ENCODE results near the gene ADD1. TPM values are rescaled to one million over a fixed set of nuclear protein-coding genes. Genes with fewer than 3 reads are reported as not detected.

The ADD1 gene
- polyA plus RNA-seq, 1 donor = 183 TPM

- Histone ChIP-seq H3K27me3 (ENCODE audit: control insufficient read depth, insufficient read depth, low read length) (no peaks in the 10 kb centered on the region), H3K27ac (ENCODE audit: low read length) (peak overlapping the region; percentile 2), H3K4me3 (ENCODE audit: low read length) (no peak overlapping the region), H3K36me3 (ENCODE audit: control insufficient read depth, insufficient read depth, low read length) (no peaks in the 10 kb centered on the region), H3K4me1 (ENCODE audit: control insufficient read depth, insufficient read depth, low read length) (peaks cover 84% of the 10 kb centered on the region), H3K9me3 (ENCODE audit: control insufficient read depth, low read depth, low read length) (no peaks in the 10 kb centered on the region)
- WGBS (ENCODE audit: insufficient coverage, low lambda C conversion rate) = no CpG with 5 or more reads among the region's 29 CpGs
- DNase-seq = peak in 1 of 2 donors; percentile 70
These were observed 45.0 kb upstream of the ADD1 start for GRCh38 chr4:2798399-2799223.

GRCh38 chr4:2799224-2799911 is 44.3 kb upstream of the ADD1 start:
- Histone ChIP-seq H3K4me3 (ENCODE audit: low read length) (no peak overlapping the region), H3K27ac (ENCODE audit: low read length) (peak overlapping the region; percentile 86), H3K27me3 (ENCODE audit: control insufficient read depth, insufficient read depth, low read length) (no peaks in the 10 kb centered on the region), H3K9me3 (ENCODE audit: control insufficient read depth, low read depth, low read length) (no peaks in the 10 kb centered on the region), H3K4me1 (ENCODE audit: control insufficient read depth, insufficient read depth, low read length) (peaks cover 80% of the 10 kb centered on the region), H3K36me3 (ENCODE audit: control insufficient read depth, insufficient read depth, low read length) (no peaks in the 10 kb centered on the region)
- no CpG with 5 or more reads among the region's 14 CpGs for WGBS (ENCODE audit: insufficient coverage, low lambda C conversion rate)
- DNase-seq = peak in 1 of 2 donors; percentile 1

- Histone ChIP-seq H3K4me3 (ENCODE audit: low read length) (no peak overlapping the region), H3K36me3 (ENCODE audit: control insufficient read depth, insufficient read depth, low read length) (no peaks in the 10 kb centered on the region), H3K27ac (ENCODE audit: low read length) (peak overlapping the region; percentile 86), H3K27me3 (ENCODE audit: control insufficient read depth, insufficient read depth, low read length) (no peaks in the 10 kb centered on the region), H3K9me3 (ENCODE audit: control insufficient read depth, low read depth, low read length) (no peaks in the 10 kb centered on the region), H3K4me1 (ENCODE audit: control insufficient read depth, insufficient read depth, low read length) (peaks cover 81% of the 10 kb centered on the region)
- no CpG with 5 or more reads among the region's 23 CpGs for WGBS (ENCODE audit: insufficient coverage, low lambda C conversion rate)
- DNase-seq = peak in 1 of 2 donors; percentile 52
These were observed 43.5 kb upstream of the ADD1 start for GRCh38 chr4:2799971-2800690.

DNA sequence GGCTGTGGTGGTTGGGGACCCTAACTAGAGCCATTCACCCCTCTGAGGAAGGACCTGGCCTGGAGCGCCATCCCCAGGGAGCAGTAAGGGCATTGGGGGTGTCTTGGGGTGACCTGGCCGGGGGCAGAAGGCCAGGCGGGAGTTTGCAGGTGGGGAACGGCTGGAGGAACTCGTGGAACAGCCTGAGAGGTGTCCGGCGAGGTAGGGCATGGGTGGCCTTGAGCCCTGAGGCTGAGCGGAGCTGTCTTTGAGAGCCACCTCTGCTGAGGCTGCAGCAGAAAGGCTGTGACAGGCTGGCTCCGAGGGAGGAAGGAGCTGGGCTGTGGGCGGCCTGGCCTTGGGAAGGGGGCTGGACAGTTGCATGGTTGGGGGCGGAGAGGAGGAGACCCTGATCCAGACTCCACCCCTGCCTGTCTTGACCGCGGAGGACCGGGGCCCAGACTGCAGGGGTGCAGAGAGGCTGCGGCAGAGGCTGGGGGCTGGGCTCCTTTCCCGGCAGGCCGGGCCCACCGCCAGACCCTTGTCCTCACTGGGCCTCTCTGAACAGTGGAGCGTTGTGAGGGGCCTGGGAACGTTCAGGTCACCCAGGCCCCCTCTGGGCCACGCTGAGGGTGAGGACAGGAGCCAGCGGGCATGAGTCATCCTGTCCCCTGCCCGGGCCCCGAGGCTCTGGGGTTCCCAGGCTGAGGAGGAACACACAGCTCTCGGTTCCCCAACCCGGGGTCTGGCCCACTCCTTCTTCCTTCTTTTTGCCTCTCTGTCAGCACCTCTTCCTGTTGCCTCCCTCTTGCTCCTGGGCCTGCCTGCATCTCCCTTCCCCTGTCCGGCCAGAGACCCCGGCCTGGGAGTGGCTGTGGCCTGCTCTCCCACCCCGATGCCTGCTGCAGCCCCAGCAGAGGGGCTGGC is 42.7 kb upstream of the ADD1 start:
- H3K9me3 ChIP-seq (ENCODE audit: control insufficient read depth, low read depth, low read length) = no peaks in the 10 kb centered on the region
- peaks cover 85% of the 10 kb centered on the region for H3K4me1 ChIP-seq (ENCODE audit: control insufficient read depth, insufficient read depth, low read length)
- no CpG with 5 or more reads among the region's 29 CpGs for WGBS (ENCODE audit: insufficient coverage, low lambda C conversion rate)
- no peak overlapping the region for H3K4me3 ChIP-seq (ENCODE audit: low read length)
- peak; percentile 81 to 88 for DNase-seq
- H3K27ac ChIP-seq (ENCODE audit: low read length) = peak overlapping the region; percentile 86
- no peaks in the 10 kb centered on the region for H3K36me3 ChIP-seq (ENCODE audit: control insufficient read depth, insufficient read depth, low read length)
- no peaks in the 10 kb centered on the region for H3K27me3 ChIP-seq (ENCODE audit: control insufficient read depth, insufficient read depth, low read length)

DNA sequence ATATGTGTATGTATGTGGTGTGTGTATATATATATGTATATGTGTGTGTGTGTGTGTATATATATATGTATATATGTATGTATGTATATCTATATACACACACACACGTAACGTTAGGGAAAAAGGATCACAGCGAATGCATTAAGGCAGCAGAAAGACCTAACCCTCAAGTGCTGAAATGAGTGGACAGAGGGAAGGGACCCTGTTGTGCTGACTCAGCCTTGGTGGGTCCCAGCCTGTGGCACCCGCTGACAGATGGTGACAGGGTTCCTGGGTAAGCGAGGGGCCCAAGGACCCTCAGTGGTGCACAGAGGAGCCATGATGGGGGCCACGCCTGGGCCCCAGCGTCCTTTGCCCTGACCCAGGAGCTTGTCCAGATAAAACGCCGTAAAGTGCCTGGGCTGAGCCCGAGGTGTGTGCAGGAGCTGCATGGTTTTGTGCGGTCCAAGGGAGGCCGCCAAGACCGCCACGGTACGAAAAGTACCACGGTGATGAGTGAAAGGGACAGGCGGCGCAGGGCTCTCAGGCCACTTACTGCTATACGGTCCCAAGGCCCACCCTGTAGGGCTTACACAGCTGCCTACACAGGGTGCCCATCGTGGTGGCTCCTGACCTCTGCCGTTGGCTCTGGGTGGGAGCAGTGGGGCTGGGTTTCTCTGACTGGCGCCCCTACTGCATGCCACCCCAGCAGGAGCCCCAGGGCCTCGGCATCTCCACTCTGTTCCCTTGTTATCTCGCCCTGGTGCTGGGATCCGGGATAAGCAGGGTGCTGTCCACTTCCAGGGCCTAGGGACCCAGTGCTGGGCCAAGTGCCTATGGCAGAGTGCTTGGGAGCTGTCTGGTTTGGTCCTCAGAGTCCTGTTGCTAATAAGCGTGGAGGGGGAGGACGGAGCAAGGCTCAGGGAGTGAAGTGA is 40.8 kb upstream of the ADD1 start:
- H3K9me3 ChIP-seq (ENCODE audit: control insufficient read depth, low read depth, low read length) = no peaks in the 10 kb centered on the region
- no peaks in the 10 kb centered on the region for H3K36me3 ChIP-seq (ENCODE audit: control insufficient read depth, insufficient read depth, low read length)
- H3K4me3 ChIP-seq (ENCODE audit: low read length) = no peak overlapping the region
- WGBS (ENCODE audit: insufficient coverage, low lambda C conversion rate) = no CpG with 5 or more reads among the region's 27 CpGs
- no peaks in the 10 kb centered on the region for H3K27me3 ChIP-seq (ENCODE audit: control insufficient read depth, insufficient read depth, low read length)
- peak in 1 of 2 donors; percentile 66 for DNase-seq
- peaks cover 84% of the 10 kb centered on the region for H3K4me1 ChIP-seq (ENCODE audit: control insufficient read depth, insufficient read depth, low read length)
- peak overlapping the region; percentile 70 for H3K27ac ChIP-seq (ENCODE audit: low read length)

DNA sequence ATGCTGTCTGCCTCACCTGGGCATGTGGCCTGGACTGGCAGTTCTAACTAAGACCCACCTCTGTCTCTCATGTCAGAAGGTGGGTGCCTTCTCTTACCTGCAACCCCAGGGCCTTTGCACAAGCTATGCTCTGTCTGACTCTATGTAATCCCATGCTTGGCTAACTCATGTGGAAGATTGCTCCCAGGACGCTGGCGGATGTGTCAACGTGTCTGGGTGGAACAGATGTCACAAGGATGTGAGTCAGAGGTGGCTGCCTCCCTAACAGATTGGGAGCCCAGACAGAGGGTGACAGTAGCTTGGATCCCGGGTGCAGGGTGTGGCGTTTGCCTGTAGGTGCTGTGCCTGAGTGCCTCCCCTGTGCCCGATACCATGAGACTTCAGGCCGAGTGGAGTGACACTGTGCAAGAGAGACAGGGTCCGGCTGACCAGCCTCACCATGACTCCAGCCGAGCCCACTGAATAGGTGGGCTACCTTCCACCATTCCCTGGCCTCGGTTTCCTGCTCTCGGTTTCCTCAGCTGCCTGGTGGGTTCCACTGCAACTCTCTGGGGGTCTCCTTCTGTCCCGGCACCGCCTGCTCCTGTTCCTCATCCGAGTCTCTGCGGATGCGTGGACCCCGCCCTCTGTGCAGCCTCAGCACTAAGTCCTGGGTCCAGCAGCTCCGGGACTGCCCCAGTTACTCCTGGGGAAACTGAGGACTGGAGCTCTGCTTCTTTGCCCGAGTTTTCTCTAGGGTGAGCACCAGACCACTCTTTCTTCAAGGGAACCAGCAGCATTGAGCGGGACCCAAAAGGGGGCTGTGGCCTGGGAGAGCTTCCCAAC is 39.8 kb upstream of the ADD1 start:
- Histone ChIP-seq H3K27ac (ENCODE audit: low read length) (peak overlapping the region; percentile 70), H3K4me3 (ENCODE audit: low read length) (no peak overlapping the region), H3K36me3 (ENCODE audit: control insufficient read depth, insufficient read depth, low read length) (no peaks in the 10 kb centered on the region), H3K4me1 (ENCODE audit: control insufficient read depth, insufficient read depth, low read length) (peaks cover 76% of the 10 kb centered on the region), H3K27me3 (ENCODE audit: control insufficient read depth, insufficient read depth, low read length) (no peaks in the 10 kb centered on the region), H3K9me3 (ENCODE audit: control insufficient read depth, low read depth, low read length) (no peaks in the 10 kb centered on the region)
- peak in 1 of 2 donors; percentile 54 for DNase-seq
- no CpG with 5 or more reads among the region's 20 CpGs for WGBS (ENCODE audit: insufficient coverage, low lambda C conversion rate)

DNA sequence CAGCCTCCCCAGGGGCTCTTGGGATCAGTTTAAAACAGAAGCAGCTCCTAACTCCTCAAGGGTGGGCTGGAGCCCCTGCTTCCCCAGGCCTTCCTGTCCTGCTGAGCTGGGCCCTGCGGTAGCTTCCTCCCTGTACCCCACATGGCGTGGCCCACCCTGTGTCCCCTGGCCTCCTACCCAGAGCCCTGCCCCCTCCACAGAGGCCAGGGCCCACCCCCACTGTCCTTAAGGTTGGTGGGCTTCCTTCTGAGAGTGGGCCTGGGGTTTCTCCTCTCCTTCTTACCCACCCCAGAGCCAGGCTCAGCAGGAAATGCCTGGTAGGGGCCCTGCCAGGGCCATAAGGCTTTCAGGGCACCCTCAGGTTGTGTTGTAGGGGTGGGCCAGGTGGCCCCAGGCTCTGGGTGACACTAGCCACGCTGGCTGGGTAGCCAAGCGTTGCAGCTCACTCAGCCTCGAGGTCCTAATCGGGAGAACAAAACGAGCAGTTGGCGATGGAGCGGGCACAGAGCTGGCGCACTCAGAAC is 39.1 kb upstream of the ADD1 start:
- Histone ChIP-seq H3K27ac (ENCODE audit: low read length) (no peak overlapping the region), H3K27me3 (ENCODE audit: control insufficient read depth, insufficient read depth, low read length) (no peaks in the 10 kb centered on the region), H3K9me3 (ENCODE audit: control insufficient read depth, low read depth, low read length) (no peaks in the 10 kb centered on the region), H3K36me3 (ENCODE audit: control insufficient read depth, insufficient read depth, low read length) (no peaks in the 10 kb centered on the region), H3K4me3 (ENCODE audit: low read length) (no peak overlapping the region), H3K4me1 (ENCODE audit: control insufficient read depth, insufficient read depth, low read length) (peaks cover 69% of the 10 kb centered on the region)
- WGBS (ENCODE audit: insufficient coverage, low lambda C conversion rate) = no CpG with 5 or more reads among the region's 10 CpGs
- no peak for DNase-seq

- Histone ChIP-seq H3K27ac (ENCODE audit: low read length) (no peak overlapping the region), H3K9me3 (ENCODE audit: control insufficient read depth, low read depth, low read length) (no peaks in the 10 kb centered on the region), H3K27me3 (ENCODE audit: control insufficient read depth, insufficient read depth, low read length) (no peaks in the 10 kb centered on the region), H3K4me1 (ENCODE audit: control insufficient read depth, insufficient read depth, low read length) (peaks cover 65% of the 10 kb centered on the region), H3K36me3 (ENCODE audit: control insufficient read depth, insufficient read depth, low read length) (no peaks in the 10 kb centered on the region), H3K4me3 (ENCODE audit: low read length) (no peak overlapping the region)
- no CpG with 5 or more reads among the region's 13 CpGs for WGBS (ENCODE audit: insufficient coverage, low lambda C conversion rate)
- no peak for DNase-seq
These were observed 38.6 kb upstream of the ADD1 start for GRCh38 chr4:2804973-2805501.

Measured in large intestine (tissue), 3 donors.